ENCODE results near the gene KIRREL3. TPM values are rescaled to one million over a fixed set of nuclear protein-coding genes. Genes with fewer than 3 reads are reported as not detected.

Gene KIRREL3
- polyA plus RNA-seq, 2 of the 4 experiments (the other 2 are of a cell fraction): 3.0 to 11.0 TPM

DNA sequence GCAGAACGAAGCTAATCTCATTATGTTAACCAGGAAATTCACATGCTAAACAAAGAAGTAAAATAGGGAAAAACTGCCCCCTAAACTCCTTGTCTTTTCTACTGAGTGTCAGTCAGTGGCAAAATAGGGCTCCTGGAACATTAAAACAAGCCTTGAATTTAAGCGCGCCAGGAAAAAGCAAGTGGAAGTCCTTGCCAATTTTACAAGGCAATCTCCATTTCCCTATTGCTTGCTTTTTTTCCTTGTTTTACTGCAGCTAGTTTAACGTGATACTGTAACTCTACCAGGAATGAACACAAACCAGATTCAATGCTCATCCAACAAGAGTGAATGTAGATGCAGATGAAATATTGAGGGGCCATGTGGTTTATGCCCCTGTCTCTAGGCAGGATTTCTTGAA, 28.1 kb upstream of the KIRREL3 start:
- TF ChIP-seq, protein P1, sequence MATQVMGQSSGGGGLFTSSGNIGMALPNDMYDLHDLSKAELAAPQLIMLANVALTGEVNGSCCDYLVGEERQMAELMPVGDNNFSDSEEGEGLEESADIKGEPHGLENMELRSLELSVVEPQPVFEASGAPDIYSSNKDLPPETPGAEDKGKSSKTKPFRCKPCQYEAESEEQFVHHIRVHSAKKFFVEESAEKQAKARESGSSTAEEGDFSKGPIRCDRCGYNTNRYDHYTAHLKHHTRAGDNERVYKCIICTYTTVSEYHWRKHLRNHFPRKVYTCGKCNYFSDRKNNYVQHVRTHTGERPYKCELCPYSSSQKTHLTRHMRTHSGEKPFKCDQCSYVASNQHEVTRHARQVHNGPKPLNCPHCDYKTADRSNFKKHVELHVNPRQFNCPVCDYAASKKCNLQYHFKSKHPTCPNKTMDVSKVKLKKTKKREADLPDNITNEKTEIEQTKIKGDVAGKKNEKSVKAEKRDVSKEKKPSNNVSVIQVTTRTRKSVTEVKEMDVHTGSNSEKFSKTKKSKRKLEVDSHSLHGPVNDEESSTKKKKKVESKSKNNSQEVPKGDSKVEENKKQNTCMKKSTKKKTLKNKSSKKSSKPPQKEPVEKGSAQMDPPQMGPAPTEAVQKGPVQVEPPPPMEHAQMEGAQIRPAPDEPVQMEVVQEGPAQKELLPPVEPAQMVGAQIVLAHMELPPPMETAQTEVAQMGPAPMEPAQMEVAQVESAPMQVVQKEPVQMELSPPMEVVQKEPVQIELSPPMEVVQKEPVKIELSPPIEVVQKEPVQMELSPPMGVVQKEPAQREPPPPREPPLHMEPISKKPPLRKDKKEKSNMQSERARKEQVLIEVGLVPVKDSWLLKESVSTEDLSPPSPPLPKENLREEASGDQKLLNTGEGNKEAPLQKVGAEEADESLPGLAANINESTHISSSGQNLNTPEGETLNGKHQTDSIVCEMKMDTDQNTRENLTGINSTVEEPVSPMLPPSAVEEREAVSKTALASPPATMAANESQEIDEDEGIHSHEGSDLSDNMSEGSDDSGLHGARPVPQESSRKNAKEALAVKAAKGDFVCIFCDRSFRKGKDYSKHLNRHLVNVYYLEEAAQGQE (IDR thresholded peaks at IDR 0.05): no peak
- no peak for TF ChIP-seq CHD4 (IDR thresholded peaks at IDR 0.05; ENCODE audit: borderline replicate concordance)
- TF ChIP-seq FOSL2 (IDR thresholded peaks at IDR 0.05): no peak
- TF ChIP-seq FOSL2 (CRISPR knock-in tag; IDR thresholded peaks at IDR 0.05): no peak
- TF ChIP-seq HOXB13 (CRISPR knock-in tag; IDR thresholded peaks at IDR 0.05; ENCODE audit: low read depth): no peak
- TF ChIP-seq, protein P2, sequence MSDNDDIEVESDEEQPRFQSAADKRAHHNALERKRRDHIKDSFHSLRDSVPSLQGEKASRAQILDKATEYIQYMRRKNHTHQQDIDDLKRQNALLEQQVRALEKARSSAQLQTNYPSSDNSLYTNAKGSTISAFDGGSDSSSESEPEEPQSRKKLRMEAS (IDR thresholded peaks at IDR 0.05): no peak
- TF ChIP-seq HDAC2 (IDR thresholded peaks at IDR 0.05): no peak
- TF ChIP-seq HOXA7 (CRISPR knock-in tag; IDR thresholded peaks at IDR 0.05): no peak
- no peak for TF ChIP-seq HOXB5 (CRISPR knock-in tag; IDR thresholded peaks at IDR 0.05)
- no peak for TF ChIP-seq KDM1A (IDR thresholded peaks at IDR 0.05; ENCODE audit: low read depth)
- no peak overlapping the region for H3K27ac ChIP-seq
- H3K4me2 ChIP-seq: no peak overlapping the region
- ChIA-PET POLR2A (no interaction called here), CTCF (no interaction called here)
- H3K4me3 ChIP-seq: no peak overlapping the region
- peaks cover 9% of the 10 kb centered on the region for H3K4me1 ChIP-seq
- ATAC-seq: no peak
- 79% methylated on average over 4 of the region's 4 CpGs for WGBS (ENCODE audit: missing lambda C conversion rate)
- no peak for FAIRE-seq
- H3K9me3 ChIP-seq: no peaks in the 10 kb centered on the region
- no peak for DNase-seq (ENCODE audit: low read depth in 1 of 2, low spot score in 1 of 2)

DNA sequence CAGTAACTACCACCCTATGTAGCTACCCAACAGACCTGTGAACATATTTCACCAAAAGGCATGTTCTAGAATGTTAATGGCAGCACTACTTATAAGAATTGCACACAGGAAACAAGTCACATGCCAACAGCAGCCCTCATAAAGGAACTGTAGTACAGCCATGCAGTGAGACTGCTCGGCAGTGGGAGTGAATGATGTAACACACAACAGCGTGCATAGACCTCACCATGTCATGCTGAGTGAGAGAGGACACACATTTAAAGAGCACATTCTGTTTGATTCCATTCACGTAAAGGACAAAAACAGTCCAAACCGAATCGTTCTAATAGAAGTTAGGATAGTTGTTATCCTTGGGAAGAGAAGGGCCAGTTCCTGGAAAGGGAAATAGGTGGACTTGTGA, 27.2 kb upstream of the KIRREL3 start:
- ATAC-seq (no peak), FAIRE-seq (no peak), DNase-seq (ENCODE audit: low read depth in 1 of 2, low spot score in 1 of 2) (no peak)
- no peak overlapping the region for H3K27ac ChIP-seq
- WGBS (ENCODE audit: missing lambda C conversion rate): 74% methylated on average over 5 of the region's 5 CpGs
- ChIA-PET POLR2A (no interaction called here), CTCF (interaction anchor here (1.1 to 1.6 kb wide), 2 partner anchors 10 to 46 kb away, joined by 3 to 4 read pairs; no protein-coding TSS in a partner anchor)
- no peak for TF ChIP-seq HOXA7 (CRISPR knock-in tag; IDR thresholded peaks at IDR 0.05)
- TF ChIP-seq HEYL (CRISPR knock-in tag; IDR thresholded peaks at IDR 0.05): no peak
- TF ChIP-seq MYC (IDR thresholded peaks at IDR 0.05; ENCODE audit: borderline replicate concordance, low read length): no peak
- no peak for TF ChIP-seq KDM1A (IDR thresholded peaks at IDR 0.05; ENCODE audit: low read depth)
- TF ChIP-seq, protein P3, sequence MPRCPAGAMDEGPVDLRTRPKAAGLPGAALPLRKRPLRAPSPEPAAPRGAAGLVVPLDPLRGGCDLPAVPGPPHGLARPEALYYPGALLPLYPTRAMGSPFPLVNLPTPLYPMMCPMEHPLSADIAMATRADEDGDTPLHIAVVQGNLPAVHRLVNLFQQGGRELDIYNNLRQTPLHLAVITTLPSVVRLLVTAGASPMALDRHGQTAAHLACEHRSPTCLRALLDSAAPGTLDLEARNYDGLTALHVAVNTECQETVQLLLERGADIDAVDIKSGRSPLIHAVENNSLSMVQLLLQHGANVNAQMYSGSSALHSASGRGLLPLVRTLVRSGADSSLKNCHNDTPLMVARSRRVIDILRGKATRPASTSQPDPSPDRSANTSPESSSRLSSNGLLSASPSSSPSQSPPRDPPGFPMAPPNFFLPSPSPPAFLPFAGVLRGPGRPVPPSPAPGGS (IDR thresholded peaks at IDR 0.05): no peak
- no peak for TF ChIP-seq HOXB13 (CRISPR knock-in tag; IDR thresholded peaks at IDR 0.05; ENCODE audit: low read depth)
- TF ChIP-seq ESRRA (IDR thresholded peaks at IDR 0.05; ENCODE audit: borderline replicate concordance, low read length): no peak
- TF ChIP-seq, protein P4, sequence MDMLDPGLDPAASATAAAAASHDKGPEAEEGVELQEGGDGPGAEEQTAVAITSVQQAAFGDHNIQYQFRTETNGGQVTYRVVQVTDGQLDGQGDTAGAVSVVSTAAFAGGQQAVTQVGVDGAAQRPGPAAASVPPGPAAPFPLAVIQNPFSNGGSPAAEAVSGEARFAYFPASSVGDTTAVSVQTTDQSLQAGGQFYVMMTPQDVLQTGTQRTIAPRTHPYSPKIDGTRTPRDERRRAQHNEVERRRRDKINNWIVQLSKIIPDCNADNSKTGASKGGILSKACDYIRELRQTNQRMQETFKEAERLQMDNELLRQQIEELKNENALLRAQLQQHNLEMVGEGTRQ (IDR thresholded peaks at IDR 0.05): no peak
- TF ChIP-seq FOXS1 (CRISPR knock-in tag; IDR thresholded peaks at IDR 0.05): no peak
- TF ChIP-seq NFE2L2 (conservative IDR thresholded peaks at IDR 0.05; ENCODE audit: low read length): no peak
- peaks cover 18% of the 10 kb centered on the region for H3K4me1 ChIP-seq
- H3K4me3 ChIP-seq: no peak overlapping the region
- H3K4me2 ChIP-seq: no peak overlapping the region
- no peaks in the 10 kb centered on the region for H3K9me3 ChIP-seq

DNA sequence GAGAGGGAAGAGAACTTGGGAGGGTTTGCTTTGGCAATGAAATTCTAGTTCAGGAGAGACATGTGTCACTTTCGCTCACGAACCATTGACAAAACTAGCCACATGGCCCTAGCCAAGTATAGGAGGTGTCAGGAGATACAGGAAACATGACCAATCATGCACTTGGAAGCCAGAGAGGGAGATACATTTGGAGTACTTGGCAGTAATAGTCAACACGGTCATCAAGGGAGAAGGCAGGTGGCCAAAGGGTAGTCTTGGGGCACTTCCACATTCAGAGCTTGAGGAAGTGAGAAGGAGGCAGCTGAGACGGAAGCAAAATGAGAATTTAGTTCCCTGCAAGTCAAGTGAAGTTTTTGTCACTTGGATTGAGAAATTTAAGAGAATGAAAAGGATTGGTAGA, 26.4 kb upstream of the KIRREL3 start:
- FAIRE-seq: no peak
- Histone ChIP-seq H3K4me1 (peaks cover 26% of the 10 kb centered on the region), H3K4me3 (no peak overlapping the region), H3K9me3 (no peaks in the 10 kb centered on the region), H3K4me2 (no peak overlapping the region), H3K27ac (no peak overlapping the region)
- ChIA-PET CTCF (interaction anchor here (1.1 to 1.6 kb wide), 3 partner anchors 9 to 47 kb away, joined by 3 to 4 read pairs (median 3); no protein-coding TSS in a partner anchor), POLR2A (no interaction called here)
- WGBS (ENCODE audit: missing lambda C conversion rate): 77% methylated on average over 4 of the region's 4 CpGs
- no peak for ATAC-seq
- TF ChIP-seq KDM1A (IDR thresholded peaks at IDR 0.05; ENCODE audit: low read depth): no peak
- no peak for TF ChIP-seq ZFP36 (IDR thresholded peaks at IDR 0.05; ENCODE audit: borderline replicate concordance, partially characterized antibody)
- TF ChIP-seq HDAC2 (IDR thresholded peaks at IDR 0.05): no peak
- no peak for TF ChIP-seq JUNB (IDR thresholded peaks at IDR 0.05)
- no peak for TF ChIP-seq RAD21 (conservative IDR thresholded peaks at IDR 0.05 in 1 of 2, IDR thresholded peaks at IDR 0.05 in 1 of 2)
- TF ChIP-seq JUN (IDR thresholded peaks at IDR 0.05): no peak
- TF ChIP-seq GATA3 (IDR thresholded peaks at IDR 0.05; ENCODE audit: borderline replicate concordance): no peak
- no peak for TF ChIP-seq HOXA7 (CRISPR knock-in tag; IDR thresholded peaks at IDR 0.05)
- TF ChIP-seq CBX8 (IDR thresholded peaks at IDR 0.05): no peak
- DNase-seq (ENCODE audit: low read depth in 1 of 2, low spot score in 1 of 2): no peak

All from A549 (cell line).